Left ventricle myocardium inferior (tissue), 1 donor: Measurements from ENCODE around the gene DGAT2. TPM values are rescaled to one million over a fixed set of nuclear protein-coding genes. Genes with fewer than 3 reads are reported as not detected.

Source experiments
- DNase-seq: peaks from one replicate; pipeline ENCODE4 v3.0.0-alpha.2; 2020
- H3K27ac ChIP-seq: fragments of 200-600 bp; replicated peaks from 2 replicates; pipeline ENCODE4 v1.8.0; 2021
- H3K27me3 ChIP-seq: fragments of 200-600 bp; 2 replicates; pipeline ENCODE4 v1.8.0; 2021; ENCODE audit warnings: low read depth
- H3K36me3 ChIP-seq: fragments of 200-600 bp; 2 replicates; pipeline ENCODE4 v1.8.0; 2021
- H3K4me1 ChIP-seq: fragments of 200-600 bp; 2 replicates; pipeline ENCODE4 v1.8.0; 2021
- H3K4me3 ChIP-seq: fragments of 200-600 bp; 2 replicates; pipeline ENCODE4 v1.8.0; 2021; ENCODE audit warnings: mild to moderate bottlenecking, moderate library complexity
- H3K9me3 ChIP-seq: fragments of 200-600 bp; replicated peaks from 2 replicates; pipeline ENCODE4 v1.8.0; 2021
- intact Hi-C: fragments of 100-400 bp; cut with micrococcal nuclease; formaldehyde crosslinking; loops from one replicate; pipeline ENCODE4 v1.11.0; 2022
- total RNA-seq: library from RNA; stranded (reverse); fragmentation: NEBNext Ultra II Directional; extraction: Animal tissue kit (Norgen Biotek cat#: 25700); gene quantifications from one replicate; pipeline ENCODE4 v1.2.1, GENCODE V29; 2021
- TF ChIP-seq, protein P1 (sequence below): fragments of 200-600 bp; IDR thresholded peaks from 2 replicates; pipeline ENCODE4 v1.8.0; 2021; ENCODE audit warnings: antibody characterized with exemption, mild to moderate bottlenecking, borderline replicate concordance
- donor health status: DM: no; HTN: yes; CAD: no; lungs with severe emphysema.

Gene DGAT2
- total RNA-seq, 1 donor from 2014 or later, result 6.9 TPM

DNA sequence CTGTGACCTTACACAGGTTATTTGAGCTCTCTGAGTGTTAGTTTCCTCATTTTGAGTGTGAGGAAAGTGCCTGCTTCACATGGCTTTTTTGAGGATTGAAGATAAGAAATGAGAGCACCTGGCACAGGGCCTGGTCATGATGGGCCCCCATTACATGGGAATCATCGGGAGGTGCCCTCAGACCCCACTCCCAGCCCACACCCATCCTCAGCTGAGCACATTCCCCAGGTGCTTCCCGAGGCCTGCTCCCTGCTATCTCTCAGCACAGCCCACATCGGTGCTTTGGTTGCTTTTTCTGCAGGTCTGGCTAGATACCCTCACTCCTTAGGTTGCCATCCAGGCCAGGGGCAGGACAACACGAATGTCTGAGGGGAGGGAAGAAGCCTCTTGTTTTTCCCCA lies 16.6 kb downstream of the DGAT2 start:
- no peaks in the 10 kb centered on the region for H3K36me3 ChIP-seq

DNA sequence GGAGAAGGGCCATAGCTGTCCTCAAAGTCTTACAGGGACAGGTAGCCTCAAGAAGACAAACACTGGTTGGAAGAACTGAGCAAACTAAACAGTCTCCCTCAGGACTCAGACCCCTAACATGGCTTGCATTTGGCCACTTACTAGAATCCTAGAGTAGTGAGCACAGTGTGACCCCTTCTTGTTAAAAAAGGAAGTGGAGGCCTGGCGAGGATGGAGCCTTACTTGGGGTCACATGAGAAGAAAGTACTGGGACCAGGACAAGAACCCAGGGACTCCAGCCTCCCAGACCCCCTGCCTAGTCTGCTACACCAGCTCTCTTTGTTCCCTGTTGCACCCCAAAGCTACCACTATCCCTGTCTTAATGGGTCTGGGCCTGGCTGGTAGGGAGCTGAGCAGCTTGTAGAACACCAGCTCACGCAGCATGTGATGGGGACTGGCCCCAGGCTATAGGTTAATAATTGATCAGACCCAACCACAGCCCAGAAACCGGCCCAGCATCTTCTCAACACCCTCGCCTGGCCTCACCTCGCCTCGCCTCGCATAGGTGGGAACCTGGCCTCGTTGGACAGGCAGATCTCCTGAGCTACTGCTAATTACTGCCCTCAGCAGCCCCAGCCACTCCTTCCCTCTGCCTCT lies 17.6 kb downstream of the DGAT2 start:
- H3K4me1 ChIP-seq, result no peaks in the 10 kb centered on the region
- H3K27me3 ChIP-seq, result no peaks in the 10 kb centered on the region
- no peaks in the 10 kb centered on the region for H3K36me3 ChIP-seq
- H3K27ac ChIP-seq, result no peak overlapping the region
- no peak overlapping the region for H3K4me3 ChIP-seq
- intact Hi-C loops, result no loop called here
- no peaks in the 10 kb centered on the region for H3K9me3 ChIP-seq
- no peak for DNase-seq
- TF ChIP-seq, protein P1, sequence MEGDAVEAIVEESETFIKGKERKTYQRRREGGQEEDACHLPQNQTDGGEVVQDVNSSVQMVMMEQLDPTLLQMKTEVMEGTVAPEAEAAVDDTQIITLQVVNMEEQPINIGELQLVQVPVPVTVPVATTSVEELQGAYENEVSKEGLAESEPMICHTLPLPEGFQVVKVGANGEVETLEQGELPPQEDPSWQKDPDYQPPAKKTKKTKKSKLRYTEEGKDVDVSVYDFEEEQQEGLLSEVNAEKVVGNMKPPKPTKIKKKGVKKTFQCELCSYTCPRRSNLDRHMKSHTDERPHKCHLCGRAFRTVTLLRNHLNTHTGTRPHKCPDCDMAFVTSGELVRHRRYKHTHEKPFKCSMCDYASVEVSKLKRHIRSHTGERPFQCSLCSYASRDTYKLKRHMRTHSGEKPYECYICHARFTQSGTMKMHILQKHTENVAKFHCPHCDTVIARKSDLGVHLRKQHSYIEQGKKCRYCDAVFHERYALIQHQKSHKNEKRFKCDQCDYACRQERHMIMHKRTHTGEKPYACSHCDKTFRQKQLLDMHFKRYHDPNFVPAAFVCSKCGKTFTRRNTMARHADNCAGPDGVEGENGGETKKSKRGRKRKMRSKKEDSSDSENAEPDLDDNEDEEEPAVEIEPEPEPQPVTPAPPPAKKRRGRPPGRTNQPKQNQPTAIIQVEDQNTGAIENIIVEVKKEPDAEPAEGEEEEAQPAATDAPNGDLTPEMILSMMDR, result no peak

More for the DNA sequence above, 16.6 kb downstream of the DGAT2 start:
- no peaks in the 10 kb centered on the region for H3K27me3 ChIP-seq
- DNase-seq, result no peak
- no peak overlapping the region for H3K27ac ChIP-seq
- TF ChIP-seq, protein P1, result no peak
- H3K4me1 ChIP-seq, result no peaks in the 10 kb centered on the region
- H3K9me3 ChIP-seq, result no peaks in the 10 kb centered on the region
- intact Hi-C loops, result no loop called here
- no peak overlapping the region for H3K4me3 ChIP-seq

DNA sequence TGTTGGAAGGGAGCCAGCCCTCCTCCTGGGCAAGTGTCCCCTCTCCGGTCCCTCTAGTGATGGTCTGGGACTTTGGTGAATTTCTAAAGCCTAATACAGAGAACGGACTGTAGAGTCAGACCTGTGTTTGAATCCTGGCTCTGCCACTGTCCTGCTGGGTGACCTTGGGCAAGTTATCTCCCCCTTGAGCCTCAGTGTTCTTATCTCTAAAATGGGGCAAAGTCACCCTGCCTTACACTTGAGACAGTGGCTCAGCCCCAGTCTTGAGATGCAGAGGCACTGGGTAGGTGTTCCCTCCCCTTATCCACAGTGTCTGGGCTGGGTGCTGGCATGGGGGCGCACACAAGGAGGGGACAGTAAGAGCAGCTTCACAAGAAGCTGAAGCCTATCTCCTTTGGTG lies 20.9 kb downstream of the DGAT2 start:
- no peak overlapping the region for H3K4me3 ChIP-seq
- TF ChIP-seq, protein P1, result no peak
- no peaks in the 10 kb centered on the region for H3K36me3 ChIP-seq
- peaks cover 22% of the 10 kb centered on the region for H3K4me1 ChIP-seq
- DNase-seq, result no peak
- intact Hi-C loops, result no loop called here
- H3K27ac ChIP-seq, result no peak overlapping the region
- H3K9me3 ChIP-seq, result no peaks in the 10 kb centered on the region
- H3K27me3 ChIP-seq, result no peaks in the 10 kb centered on the region

DNA sequence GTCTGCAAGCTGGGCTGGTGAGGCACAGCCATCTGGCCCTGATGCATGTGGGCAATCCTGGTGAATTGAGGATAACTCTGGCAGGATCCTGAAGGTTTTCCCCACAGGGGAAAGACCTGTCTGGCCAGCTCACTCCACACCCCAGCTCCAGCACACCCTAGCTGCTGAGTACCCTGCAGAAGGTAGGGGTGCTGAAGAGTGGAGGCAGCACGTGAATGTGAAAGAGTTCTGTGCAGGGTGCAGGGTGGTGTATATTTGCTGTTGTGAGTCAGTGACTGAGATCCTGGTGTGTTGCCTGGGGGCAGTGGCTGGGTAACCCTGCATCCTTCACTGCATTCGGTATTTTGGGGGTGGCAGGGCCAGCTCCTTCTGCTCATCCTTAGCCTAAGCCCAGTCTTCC lies 22.4 kb downstream of the DGAT2 start:
- TF ChIP-seq, protein P1, result no peak
- no peaks in the 10 kb centered on the region for H3K9me3 ChIP-seq
- no peak overlapping the region for H3K4me3 ChIP-seq
- intact Hi-C loops, result no loop called here
- H3K4me1 ChIP-seq, result peaks cover 31% of the 10 kb centered on the region
- no peak overlapping the region for H3K27ac ChIP-seq
- H3K27me3 ChIP-seq, result no peaks in the 10 kb centered on the region
- H3K36me3 ChIP-seq, result no peaks in the 10 kb centered on the region
- no peak for DNase-seq

DNA sequence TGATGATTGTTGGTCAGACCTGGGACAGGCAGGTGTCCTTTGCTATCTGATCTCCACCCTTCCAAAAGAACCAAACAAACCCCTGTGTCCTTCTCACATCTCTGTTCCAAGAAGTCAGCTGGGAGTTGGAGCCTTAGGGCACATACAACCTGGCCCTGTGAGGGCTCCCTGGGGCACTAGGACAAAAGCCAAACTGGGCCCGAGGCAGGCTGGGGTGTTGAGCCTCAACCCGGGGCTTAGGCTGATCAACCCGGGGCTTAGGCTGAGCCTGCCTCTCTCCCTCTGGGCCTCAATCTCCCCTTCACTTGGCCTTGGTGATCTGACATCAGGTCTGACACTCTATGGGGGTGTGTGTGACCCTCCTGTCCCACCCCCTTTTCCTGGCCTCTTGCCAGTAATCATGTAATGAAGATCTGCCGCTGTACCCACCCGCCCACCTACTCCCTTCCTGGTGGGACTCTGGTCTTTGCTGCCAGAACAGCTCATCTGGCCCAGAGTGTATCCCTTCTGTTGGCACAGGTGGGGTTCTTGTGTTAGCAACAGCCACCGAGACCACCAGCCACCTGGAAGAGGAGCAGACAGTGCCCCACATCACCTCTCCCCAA lies 23.7 kb downstream of the DGAT2 start:
- Histone ChIP-seq H3K4me3 (no peak overlapping the region), H3K27me3 (no peaks in the 10 kb centered on the region), H3K4me1 (peaks cover 31% of the 10 kb centered on the region), H3K9me3 (no peaks in the 10 kb centered on the region), H3K27ac (peak overlapping the region; percentile 77), H3K36me3 (no peaks in the 10 kb centered on the region)
- no peak for DNase-seq
- intact Hi-C loops, result no loop called here
- TF ChIP-seq, protein P1, result no peak
